HG03159 (cell line): Measurements from ENCODE around the gene SHANK2.

ENCODE experiments used
- ATAC-seq: cut with Tn5 transposase; IDR thresholded peaks from one replicate; pipeline ENCODE4 v1.9.1; 2021; ENCODE audit warnings: mild to moderate bottlenecking, moderate library complexity; ENCODE audit not compliant: unreplicated experiment

SHANK2 gene

DNA sequence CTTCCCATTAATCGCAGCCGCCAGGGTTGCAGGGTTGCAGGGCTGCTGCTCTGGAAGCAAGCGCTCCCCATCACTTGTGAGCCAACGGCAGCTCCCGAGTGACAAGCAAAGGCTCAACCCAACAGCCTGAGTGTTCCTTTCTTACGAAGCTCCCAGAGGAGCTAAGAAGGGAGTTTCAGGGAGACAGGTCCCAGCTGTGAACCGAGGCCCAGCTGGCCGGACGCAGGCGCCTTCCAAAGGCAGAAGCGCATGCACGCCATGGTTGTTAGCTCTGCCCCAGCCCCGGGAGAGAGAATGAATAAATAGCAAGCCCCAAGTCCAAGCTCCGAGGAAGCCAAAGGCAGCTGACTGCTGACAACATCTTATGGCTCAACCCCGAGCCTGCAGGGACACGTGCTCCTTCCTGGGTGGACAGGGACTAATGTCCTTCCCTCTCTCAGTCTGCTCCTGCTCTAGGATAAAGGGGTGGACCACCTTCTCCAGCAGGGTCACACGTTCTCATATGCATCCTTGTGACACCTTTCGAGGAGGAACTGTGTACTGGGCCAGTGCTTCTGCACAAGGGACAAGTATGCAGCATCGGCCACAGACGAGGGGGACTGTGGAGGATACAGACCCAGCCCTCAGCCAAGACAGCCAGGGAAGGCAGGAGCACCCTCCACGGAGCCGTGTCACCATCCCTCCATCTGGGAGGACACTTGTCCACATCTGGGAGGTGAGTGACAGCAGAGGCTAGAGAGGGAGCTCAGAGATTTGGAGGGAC, 29.9 kb downstream of the SHANK2 start:
- no peak for ATAC-seq

DNA sequence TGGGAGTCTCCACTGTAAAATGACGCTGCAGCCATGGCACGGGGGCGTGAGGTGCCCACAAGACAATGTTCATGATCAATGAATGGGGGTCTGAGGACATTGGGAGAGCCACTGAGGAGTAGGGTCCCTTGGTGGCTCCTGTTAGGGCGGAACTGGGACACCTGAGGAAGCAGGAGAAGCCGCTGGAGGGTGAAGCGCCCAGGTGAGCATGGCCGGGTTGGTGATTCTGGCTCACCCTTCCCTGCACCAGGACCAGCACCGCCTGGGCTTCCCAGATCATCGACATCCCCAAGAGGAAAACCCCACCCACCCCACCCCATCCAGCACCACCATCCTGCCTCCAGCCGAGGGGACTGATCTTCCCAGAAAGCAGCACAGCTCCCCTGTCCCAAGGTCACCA, 30.6 kb downstream of the SHANK2 start:
- no peak for ATAC-seq

DNA sequence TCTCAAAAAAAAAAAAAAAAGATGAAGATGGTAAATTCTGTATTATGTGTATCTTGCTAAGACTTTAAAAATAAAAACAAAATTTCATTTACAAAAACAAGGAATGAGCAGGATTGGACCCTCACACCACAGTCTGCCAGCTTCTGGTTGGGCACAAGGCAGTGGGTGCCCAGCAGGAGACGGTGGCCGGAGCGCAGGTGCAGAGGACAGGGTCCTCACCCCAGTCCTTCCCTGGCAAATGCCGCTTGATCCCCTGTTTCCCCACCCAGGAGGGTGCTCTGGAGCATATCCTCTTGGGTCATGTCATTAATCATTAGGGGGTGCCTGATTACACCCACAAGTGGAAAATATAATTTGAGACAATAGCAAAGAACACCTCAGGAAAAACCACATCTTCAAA, 31.2 kb downstream of the SHANK2 start:
- no peak for ATAC-seq

DNA sequence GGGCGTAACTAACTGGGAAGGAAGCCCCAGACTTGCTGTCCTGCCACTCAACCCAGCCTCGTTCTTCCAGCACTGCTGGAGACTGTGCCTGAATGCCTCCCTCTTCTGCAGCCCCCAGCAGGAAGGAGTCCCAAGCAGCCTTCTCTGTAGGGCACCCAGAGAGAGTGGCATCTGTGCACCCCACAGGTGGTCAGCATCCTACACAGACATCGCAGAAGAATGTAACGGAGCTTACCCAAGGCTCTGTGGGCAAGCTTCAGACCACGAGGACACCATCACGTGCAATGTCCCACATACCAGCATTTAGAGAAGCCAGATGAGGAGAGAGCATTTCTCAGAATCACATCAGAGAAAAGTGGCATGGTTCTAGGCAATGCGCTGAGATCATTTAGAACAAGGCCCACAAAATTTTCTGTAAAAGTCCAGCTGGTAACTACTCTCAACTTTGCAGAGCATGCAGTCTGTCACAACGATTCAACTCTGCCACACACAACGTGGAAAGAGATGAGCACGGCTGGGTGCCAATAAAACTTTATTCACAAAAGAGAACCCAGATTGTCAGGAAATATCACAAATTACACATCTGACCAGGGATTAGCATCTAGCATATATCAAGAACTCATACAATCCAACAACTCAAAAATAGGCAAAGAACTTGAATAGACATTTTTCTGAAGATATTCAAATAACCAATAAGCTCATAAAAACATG, 33.4 kb downstream of the SHANK2 start:
- no peak for ATAC-seq

DNA sequence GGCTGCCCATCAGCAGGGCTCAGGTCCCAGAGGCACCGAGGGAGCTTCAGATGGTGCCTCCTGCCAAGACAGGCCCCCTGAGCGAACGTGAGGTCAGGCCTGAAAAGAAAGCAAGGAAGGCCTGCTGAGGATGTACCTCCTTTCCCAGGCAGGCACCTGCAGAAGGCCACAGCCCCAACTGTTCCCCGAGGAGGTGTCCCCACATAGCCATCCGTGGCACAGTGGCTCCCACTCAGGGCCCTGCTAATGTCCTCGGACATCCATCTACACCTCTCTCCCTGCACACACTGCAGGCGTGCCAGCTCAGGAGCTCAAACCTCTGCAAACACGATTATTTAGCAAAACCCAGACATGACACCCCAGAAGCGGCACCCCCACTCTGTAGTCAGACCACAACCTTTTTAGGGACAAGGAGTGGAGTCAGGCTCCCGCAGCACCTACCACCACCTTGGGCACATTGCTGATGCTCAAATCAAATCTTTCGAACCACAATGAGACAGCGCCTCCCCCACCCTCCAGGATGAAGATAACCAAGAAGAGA, 36.9 kb downstream of the SHANK2 start:
- no peak for ATAC-seq

DNA sequence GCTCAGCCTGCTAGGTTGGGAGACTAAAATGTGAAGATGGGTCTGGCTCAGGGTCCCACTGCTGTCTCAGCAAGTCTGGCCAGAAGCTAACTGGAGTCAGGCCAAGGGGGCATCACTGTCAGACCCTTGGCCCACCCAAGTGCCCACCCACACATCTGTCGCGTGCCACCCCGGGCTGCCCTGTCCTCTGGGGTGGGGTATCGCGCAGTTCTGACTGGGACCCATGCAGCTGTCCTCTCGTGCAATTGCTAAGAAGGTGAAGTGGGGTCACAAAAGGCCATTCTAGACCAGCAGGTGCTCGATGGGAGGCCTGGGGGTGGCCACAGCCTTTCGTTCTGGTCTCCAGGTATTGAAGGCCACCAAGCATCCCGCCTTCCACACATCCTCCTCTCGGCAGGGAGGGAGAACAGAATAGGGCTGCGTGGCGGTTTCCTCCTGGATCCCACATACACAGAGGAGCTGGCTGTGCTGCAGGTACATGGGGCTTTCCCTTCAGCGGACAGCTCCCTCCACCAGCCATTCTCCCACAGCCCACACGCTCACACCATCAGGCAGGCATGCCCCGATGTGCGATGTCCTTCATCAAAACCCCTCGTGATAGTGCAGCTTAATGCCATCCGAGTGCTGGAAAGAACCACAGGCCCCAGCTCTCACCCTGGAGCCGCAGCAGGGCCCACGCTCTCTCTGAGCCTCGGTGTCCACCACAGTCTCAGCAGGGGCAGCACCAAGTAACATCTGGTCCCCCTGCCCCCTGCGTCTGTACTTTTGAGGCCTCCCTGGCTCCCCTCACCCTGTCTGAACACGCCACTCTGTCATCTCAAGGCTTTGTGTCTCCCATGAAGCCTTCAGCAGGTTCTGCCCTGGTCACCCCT, 37.6 kb downstream of the SHANK2 start:
- no peak for ATAC-seq

DNA sequence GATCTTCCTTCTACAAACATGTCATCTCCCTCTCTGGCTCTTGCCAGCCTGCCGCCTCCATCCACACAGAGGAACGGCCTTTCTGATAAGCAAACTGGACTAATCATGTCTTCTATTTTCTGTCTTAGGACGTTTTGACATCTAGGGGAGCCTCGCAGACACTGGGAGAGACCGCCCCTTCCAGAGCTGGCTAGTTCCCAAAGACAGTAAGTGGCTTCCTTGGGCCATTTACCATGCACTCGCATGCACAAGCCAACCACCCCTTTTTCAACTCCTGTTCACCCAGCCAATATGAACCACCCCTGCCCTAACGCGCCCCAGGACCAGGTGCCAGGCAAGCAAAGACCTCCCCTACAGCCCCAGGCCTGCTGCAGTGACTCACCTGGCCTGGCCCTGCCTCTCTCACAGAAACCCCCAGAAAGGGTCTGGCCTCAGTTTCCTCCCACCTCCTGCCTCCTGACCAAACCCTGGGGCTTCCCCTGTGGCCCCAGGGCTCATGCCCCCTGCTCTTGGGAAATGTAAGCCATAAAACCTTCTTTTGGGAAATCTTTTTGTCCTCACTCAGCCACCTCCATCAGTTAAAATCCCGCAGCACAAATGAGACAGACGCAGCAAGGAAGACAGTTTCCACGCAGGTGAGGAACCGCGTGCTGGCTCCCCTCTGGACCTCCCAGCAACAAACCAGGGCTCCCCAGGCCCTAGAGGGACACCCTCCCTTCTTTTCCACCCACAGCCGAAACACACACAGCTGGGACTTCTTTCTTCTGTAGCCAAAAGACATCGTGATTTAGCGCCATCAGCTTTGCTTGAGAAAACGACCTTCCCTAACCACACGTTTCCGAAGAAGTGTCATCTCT, 38.5 kb downstream of the SHANK2 start:
- ATAC-seq: no peak

DNA sequence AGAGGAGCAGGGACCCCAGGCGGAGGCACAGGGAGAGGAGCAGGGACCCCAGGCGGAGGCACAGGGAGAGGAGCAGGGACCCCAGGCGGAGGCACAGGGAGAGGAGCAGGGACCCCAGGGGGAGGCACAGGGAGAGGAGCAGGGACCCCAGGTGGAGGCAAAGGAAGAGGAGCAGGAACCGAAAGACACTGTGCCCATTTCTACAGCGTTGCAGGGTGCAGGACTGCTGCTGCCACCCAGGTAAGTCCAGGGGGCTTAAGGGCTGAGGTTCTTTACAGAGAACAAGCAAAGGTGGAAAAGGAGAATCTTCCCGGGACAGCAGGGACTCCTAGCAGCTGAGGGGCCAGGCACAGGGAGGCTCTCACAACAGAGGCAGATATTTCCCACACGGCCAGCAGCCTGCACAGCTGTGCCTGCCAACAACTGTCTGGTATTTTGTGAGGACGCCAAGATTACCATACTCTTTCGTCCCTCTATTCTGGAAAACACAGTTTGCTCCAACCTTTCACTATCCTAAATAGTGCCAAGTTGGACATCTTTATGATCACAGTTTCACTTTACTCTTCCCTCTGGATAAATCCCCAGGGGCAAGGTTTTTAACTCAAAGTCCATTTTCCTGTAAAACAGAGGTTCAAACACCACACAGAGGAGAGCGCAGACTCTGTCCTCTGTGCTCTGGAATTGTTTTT, 39.4 kb downstream of the SHANK2 start:
- ATAC-seq: no peak

DNA sequence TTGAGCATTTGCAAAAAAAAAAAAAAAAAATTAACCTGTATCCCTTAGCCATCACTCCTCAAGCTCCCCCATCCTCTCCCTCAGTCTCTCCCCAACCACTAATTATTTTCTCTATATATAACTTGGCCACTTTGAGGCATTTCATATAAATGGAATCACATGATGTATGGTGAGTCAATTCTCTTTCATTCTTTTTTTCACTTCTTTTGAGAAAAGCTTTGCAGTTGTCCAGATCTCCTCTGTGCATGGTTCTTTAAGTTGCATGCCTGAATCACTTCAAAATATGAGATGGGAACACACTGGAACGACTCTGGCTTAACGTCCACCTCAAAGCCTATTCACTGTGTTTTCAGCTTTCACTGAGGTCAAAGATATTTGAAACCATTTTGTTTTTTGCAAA, 40.7 kb downstream of the SHANK2 start:
- ATAC-seq: no peak

DNA sequence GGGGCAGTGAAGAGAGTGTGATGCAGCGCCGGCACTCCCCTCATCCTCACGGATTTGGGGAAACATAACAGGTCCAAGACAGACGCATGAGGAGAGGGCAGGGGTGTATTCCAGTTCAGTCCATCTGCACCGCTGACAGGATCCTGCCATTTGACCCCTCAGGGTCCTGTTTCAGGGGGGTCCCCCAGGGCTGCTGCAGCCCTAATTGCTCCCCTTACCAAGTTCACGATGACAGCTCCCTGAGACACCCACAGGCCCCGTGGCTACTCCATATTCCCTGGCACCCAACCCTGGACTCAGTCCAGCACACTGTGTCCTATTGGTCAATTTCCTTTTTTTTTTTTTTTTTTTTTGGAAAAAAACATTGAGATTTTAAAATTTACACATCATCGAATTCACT, 41.5 kb downstream of the SHANK2 start:
- ATAC-seq: no peak

DNA sequence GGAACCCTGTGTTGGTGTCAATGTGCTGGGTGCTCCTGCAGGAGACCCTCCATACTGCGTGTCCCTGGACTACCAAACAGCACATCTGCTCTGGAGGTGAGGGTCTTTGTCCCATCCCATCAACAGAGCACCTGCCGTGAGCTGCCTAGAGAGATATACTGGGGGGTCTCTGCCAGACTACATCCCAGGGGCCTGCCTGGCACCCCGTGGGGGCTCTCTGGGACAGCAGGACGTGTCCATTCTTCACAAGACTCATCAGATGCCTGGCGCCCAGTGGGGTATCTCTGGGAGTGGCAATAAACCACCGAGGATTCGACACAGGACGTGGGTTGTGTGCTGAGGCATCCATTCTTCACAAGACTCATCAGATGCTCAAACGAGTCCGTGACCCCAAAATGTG, 42.7 kb downstream of the SHANK2 start:
- no peak for ATAC-seq

DNA sequence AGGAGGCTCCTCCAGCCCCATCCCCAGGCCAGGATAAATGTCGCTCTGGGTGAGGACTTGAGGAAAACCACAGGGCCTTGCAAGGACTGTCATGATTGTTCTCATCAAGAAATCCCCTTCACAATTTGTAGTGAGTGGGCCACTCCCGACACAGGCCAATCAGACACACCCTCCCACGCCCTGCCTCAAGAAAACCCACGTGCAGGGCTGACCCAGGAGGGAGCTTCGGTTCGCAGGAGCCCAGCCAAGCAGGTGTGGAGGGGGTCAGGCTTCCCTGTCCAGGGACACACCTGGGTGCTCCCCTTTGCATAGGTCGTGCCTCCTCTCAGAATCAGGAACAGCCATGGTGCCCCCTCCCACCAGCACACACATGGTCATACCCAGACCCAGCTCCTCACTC, 43.2 kb downstream of the SHANK2 start:
- ATAC-seq: no peak

DNA sequence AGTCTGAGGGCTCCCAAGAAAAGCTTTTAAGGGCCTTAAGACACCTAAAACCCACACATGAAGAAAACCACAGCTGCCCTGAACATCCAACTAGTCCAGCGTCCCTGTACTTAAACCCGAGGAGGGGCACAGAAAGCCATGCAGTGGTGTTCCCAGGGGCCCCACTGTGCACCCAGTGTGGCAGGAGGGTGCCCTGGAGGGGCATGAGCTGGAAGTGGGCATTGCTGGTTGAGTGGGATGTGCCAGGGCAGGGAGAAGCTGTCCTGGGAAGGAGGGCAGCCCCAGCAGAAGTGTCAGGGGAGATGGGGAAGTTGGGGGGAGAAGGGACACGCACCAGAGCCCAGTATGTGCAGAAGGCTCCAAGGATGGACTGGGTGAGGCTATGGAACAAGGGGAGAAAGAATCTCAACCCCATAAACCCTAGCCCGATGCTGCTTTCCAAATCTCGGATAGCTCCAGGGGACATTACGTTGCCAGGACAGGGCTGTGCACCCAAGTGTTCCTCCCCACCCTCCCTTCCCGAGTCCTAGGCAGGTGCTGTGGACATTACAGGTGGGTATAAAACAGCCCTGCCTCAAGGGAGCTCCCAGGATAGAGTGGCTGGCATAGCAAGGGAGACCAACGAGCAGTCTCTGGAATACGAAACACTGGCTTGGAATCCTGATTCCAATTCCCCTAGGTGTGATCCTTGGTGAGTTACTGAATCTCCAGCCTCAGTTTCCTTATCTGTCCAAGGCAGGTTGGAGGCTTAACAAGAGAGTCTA, 44.2 kb downstream of the SHANK2 start:
- ATAC-seq: no peak

DNA sequence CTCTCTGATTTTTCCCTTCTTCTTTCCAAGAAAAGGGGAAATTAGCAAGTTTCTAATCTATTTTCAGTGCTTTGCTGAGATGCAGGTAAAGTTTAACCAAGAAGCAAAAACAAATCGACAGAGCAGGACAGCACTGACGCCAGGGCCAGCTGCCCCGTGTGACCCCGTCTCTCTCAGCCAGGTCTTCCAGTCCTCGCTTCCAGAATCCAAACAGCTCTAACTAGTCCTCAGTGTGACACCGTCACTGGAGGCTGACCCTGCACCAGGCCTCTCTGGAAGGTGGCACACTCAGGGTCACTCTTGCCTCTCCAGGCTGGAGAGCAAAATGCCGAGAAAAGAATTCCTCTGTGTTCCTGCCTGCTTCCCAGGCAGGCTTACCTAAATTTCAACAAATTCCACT, 44.8 kb downstream of the SHANK2 start:
- ATAC-seq: no peak

DNA sequence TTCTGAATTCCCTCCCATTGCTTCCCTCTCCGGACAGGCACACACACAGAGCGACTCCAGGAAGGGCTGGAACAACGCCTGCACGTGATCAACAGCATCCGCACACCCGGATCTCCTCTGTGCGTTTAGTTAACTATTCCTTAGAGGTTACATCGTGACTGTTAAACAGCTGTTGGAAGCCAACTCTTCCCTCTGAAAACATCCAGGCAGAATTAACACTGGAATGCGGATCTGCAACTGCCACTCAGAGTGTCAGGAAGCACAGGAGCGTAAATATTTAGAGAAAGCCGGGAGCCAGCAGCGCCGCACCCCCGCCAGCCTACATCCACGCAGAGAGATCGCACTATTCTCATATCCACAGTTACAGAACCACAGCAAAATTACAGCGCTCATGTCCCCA, 46.2 kb downstream of the SHANK2 start:
- ATAC-seq: no peak

DNA sequence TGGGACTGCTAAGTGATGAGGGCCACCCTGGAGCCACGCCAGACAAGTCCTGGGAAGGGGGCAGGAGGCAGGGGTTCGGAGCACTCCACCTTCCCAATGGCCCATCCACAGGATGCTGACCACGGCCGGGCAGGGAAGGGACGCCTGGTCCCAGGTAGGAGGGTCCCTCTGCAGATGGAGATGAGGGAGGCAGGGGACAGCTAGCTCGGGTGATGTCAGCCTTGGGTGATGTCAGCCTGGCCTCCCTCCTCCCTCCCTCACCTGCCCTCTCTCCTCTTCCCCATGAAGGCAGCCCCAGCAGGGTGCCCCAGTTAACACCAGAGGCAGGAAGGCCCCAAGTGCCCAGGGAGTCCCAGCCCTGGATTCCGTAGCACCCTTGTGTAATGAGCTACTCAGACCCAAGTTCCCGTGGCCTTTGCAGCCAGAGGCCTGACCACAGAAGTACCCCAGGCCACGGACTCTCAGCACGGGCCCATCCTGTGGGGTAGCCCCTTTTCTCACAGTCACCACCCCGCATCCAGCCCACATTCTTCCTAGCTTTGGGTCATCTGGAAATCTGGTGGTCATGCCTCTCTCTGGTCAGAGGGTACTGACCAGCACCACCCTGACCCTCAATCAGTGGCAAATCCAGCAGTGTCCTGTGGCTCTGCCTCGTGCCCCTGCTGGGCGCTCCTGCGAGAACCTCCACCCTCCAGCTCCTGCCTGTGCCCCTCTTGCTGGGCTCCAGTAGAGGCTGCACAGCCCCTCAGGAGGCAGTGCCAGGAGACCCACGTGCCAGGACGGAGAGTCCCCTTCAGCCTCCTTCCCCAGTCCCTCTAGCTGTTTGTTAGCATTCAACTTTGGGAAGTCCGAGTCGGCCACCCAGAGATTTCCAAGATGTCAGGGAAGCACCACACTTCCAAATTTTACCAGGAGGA, 47.4 kb downstream of the SHANK2 start:
- no peak for ATAC-seq

DNA sequence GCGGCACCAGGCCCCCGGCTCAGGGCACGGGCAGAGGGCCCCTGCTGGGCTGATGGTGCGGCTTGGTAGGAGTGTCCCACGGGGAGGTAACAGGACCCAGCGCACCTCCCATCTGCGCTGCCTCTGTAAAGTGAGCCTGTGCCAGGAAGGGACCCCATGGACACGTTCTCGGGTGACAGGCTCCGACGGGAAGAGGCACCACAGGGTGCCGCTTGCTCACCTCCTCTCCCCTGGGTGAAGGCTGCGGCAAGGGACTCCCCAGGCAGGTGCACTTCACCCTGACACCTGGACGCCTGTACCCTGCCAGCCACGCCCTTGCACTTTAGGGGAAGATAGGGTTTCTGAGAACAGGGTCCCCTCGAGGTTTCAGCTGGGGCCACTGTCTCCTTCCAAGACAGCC, 48.1 kb downstream of the SHANK2 start:
- ATAC-seq: no peak

DNA sequence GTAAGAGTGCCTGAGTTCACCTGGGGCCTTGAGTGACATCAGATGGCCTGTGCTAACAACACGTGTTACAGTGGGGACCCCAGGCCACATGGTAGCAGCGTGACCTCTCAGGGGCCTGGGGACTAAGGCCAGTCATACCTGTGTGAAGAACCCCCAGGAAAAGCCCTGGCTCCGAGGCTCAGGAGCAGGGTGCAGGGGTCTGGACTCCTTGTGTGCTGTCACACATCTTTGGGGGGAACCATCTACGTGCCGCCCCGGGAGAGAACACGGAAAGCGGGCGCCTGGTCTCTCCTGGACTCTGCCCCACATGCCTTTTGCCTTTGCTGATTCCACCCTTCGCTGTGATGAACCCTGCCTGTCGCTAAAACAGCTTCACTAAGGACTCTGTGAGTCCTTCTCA, 48.7 kb downstream of the SHANK2 start:
- no peak for ATAC-seq
